ENCODE data around the gene RAB4A.
"Not testable (repeated sequence)": the region's sequence is repeated elsewhere in the genome, so short reads cannot be mapped to it uniquely, and the experiment has no call there.

RAB4A gene

DNA sequence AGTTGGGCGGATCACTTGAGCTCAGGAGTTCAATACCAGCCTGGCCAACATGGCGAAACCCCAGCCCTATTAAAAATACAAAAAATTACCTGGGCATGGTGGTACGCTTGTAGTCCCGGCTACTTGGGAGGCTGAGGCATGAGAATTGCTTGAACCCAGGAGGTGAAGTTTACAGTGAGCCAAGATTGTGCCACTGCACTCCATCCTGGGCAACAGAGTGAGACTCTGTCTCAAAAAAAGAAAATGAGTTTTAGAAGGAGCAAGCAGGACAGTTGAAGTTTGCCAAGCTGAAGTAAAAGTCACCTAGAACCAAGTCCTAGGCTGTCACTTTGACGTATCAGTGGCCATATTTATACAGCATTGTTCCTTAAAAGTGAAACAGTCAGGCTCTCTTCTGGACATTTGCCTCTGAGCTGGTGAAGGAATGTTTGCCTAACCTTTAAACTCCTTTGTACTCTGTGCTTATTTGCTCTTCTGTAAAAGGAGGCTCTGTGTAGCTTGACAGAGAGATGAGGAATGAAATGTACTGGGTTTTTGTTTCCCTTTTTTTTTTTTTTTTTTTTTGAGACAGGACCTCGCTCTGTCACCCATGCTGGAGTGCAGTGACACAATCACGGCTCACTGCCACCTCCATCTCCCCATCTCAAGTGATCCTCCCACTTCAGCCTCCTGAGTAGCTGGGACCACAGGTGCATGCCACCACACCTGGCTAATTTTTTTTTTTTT, 2.8 kb downstream of the RAB4A start:
- DNase-seq, result no peak

DNA sequence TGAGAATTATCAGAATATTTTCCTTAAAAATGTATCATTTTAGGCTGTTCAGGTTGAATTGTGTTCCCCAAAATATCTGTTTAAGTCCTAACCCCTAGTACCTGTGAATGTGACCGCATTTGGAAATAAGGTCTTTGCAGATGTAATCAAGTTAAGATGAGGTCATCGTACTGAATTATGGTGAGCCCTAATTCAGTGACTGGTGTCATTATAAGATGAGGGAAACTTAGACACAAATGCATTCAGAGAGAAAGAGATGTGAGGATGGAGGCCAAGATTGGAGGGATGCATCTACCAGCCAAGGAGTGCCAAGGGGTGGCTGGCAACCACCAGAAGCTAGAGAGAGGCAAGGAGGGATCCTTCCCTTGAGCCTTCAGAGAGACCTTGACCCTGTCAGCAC, 4.1 kb downstream of the RAB4A start:
- DNase-seq, result no peak

DNA sequence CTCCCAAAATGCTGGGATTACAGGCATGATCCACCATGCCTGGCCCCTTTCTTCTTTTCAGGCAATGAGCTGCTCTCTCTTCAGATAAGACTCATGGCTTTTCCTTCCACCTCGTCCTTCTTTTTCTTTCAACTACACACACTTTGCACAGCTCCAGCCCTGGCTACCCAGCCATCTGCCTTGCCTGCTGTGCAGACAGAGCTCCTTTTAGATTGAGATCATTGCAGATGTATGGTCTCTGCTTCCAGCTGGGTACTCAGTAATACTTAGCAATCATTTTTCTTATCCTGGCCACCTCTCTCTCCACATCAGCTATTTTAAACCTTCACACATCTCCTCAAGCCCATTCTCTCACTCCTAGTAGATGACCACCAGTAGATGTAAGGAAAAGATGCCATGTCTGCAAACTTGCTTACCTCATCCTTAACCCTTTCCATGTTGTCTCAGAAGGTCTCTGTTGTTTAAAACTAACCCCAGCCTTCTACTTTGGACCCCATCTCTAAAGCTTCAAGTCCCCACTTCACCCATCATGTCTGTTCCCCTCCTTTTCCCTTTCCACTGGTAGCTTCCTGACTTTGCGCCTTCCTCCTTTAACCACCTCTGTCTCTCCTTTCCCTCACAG, 7.3 kb downstream of the RAB4A start:
- DNase-seq, result no peak

DNA sequence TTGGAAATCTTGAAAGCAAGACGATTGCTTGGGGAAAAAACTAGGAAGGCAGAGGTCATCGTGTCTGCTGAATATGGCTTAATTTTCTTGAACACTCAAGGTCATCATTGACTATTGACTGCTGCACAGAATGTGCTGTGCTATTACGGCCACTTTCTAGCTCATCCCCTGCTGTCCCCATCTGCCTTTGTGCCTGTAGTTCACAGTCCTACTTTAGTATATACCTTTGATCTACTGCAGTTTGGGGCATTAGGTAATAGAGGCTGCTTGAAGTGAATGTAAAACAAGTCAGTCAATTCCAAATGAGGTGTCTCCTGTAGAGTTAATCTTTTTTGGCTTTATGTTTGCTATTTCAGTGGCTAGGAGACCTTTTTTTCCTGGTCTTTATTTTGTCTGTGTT, 8.3 kb downstream of the RAB4A start:
- no peak for DNase-seq

DNA sequence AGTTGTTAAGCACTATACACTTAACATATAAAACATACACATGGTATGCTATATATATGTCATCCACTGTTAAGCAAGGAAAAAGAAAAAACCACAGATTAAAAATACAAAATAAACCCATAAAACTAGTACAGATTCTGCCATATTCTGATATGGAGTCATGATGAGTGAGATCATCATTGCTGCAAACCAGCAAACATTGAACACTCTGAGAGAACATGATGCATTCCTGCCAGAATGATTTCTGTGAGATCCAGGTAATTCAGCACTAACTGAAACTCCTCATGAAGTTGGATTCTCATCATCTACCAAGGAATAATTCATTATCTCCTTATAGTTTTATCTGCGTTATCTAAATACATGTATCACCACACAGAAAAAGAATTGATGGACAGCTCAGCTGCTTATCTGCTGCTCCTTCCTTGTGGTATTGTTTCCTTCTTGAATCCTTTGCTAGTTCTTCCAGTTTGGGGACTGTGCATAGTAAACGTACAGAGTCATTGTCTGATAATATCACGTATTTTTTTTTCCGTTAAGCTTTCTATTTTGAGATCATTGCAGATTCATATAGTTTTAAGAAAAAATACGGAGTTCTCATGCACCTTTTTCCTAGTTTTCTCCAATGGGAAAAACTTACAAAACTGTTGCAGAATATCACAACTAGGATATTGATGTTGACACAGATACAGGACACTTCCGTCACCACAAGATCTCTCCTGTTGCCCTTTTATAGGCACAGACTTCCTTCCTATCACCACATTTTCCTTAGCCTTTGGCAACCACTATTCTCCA, 9.3 kb downstream of the RAB4A start:
- DNase-seq, result no peak

DNA sequence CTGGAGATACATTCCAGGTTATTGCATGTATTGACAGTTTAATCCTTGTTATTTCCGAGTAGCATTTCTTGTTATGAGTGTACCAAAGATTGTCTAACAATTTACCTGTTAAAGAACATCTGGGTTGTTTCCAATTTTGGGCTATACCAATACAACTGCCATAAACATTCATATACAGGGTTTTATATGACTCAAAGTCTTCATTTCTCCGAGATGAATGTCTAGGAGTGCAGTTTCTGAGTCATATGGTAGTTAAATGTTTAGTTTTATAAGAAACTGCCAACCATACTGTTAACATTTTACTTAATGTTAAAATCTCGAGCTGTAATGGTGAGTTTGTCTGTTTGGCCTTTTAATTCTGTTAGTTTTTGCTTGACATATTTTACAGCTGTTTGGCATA, 10.0 kb downstream of the RAB4A start:
- no peak for DNase-seq

DNA sequence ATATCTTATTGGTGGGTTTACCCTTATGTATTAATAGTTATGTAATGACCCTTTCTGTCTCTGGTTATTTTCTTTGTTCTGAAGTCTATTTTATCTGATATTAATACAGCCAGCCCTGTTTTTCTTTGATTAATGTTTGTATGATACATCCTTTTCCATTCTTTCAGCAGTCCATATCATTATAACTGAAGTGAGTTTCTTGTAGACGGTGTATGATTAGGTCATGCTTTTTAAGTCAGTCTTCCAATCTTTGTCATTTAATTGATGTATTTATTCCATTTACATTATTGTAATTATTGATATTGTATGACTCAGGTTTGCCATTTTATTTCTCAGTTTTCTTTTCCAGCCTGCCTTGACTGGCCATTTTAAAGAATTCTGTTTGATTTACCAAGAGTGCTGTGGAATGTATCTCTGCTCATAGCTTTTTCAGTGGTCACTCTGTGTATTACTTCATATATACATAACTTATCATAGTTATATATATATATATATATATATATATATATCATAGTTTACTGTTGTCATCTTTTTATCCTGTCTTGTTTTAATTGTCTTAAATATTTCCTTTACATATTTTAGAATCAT, 10.5 kb downstream of the RAB4A start:
- no peak for DNase-seq

DNA sequence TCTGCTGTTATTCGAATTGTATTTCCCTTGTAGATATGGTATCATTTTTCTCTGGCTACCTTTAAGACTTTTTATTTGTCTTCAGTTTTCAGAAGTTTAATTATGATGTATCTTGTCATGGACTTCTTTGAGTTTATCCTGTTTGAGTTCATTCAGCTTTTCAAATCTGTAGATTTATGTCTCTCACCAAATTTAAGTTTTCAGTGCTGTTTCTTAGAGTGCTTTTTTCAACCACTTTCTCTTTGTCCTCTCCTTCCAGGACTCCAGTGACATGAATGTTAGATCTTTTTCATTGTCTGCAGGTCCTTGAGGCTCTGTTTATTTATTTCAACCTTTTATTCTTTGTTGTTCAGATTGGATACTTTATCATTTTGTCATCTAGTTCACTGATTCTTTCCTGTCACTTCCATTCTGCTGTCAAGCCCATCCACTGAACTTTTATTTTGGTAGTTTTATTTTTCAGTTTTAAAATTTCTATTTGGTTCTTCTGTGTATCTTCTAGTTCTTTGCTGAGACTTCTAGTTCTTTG, 11.4 kb downstream of the RAB4A start:
- no peak for DNase-seq

DNA sequence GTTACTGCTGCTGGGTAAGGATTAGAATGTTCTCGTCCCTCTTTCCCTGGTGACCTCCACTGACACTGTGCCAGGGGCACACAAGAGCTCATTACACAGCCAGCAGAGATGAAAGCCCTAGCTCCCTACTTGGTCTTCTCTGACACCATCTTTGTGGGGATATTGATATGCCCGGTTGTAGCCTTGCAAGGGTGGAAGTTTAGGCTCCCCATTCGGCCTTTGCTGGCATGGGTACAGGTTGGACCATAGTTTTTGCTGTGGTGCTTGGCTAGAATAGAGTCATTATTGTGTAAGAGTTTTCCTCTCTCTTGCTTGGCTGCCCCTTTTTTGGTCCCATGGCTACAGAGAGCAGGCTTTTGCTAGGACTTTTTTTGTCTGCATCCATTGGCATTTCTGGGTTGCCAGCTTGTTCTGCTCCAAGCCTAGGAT, 12.3 kb downstream of the RAB4A start:
- DNase-seq, result no peak

DNA sequence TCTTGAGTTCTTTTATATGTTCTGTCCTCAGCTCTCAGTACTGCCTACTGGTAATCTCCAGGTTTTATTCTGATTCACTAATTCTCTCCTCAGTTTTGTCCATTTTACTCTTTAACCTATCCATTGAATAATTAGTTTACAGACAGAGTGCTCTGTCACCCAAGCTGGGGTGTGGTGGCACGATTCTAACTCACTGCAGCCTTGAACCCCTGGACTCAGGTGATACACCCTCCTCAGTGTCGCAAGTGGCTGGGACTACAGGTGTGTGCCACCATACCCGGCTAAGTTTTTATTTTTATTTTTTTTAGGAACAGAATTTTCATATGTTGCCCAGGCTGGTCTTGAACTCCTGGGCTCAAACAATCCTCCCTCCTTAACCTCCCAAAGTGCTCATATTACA, 14.0 kb downstream of the RAB4A start:
- no peak for DNase-seq

DNA sequence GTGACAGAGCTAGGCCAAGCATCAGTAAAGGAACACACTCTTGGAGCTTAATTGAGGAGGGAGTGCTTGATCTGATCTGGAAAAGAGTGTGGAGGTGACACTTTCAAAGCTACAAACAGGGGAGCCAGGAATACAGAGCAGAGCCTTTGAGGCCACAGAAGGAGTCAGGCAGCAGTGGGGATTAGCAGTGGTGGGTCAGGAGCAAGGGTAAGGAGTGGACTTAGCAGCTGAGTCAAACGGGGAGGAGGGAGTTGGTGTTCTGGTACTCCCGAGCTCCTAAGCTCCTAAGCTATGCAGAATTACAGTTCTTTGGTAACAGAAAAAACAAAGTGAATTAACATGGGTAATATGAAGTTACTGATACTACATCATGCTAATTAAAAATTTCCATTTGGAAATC, 14.5 kb downstream of the RAB4A start:
- DNase-seq, result no peak

DNA sequence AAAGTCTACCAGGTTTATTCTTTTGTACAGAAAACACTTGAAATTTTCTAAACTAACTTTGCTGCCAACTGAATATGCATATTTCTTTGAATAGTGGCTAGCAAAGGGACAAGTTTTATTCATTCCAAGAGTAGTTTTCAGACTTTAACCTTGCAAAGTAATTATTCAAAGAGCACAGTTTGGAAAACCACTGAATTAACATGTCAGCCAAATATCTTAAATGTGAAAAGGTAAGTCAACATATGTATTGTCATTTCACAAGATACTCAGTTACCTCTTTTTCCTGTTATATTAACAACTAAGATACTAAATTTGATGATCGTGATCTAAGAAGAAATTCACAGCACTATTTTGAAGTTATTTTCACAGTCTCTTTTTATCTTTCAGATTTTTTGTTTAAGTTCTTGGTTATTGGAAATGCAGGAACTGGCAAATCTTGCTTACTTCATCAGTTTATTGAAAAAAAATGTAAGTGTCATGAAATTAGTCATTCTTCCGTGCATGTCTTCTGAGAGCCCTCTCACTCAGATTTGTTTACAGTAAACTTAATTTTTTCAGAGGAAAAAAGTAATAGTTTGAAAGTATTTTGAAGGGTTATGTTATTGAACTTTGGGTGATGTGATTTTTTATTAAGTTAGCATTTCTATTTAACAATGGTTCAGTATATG, 15.3 kb downstream of the RAB4A start:
- DNase-seq, result peak; percentile 24

DNA sequence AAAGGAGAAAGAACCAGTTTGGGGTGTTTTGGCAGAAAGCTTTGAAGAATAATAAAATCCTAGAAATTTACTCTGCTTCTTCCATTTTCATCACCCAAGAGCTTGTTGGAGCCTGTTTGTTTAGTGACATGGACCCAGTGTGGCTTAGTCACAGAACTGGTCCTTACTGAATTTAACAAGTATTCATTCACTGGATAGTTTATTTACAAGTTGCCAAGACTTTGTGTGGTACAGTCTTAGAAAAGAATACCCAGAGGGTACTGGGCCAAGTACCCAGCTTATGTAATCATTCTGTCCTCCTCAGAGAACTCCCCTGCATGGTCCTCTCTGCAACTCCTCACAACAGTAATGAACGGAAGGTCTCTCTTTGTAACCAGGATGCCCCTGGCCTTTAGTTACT, 16.4 kb downstream of the RAB4A start:
- no peak for DNase-seq

DNA sequence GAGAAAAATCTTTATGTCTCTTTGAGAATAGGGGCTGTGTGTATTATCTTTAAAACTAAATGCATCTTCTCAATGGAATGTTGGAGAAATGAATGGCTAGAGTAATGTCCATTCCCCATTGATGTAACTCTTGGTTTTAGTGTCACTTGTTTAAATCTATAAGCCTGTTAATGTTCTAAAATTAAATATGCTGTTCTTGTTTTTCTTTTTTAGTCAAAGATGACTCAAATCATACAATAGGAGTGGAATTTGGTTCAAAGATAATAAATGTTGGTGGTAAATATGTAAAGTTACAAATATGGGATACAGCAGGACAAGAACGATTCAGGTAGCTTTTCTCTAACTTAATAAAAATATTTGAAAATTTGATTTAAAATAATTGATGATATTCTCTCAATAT, 17.6 kb downstream of the RAB4A start:
- DNase-seq, result no peak

DNA sequence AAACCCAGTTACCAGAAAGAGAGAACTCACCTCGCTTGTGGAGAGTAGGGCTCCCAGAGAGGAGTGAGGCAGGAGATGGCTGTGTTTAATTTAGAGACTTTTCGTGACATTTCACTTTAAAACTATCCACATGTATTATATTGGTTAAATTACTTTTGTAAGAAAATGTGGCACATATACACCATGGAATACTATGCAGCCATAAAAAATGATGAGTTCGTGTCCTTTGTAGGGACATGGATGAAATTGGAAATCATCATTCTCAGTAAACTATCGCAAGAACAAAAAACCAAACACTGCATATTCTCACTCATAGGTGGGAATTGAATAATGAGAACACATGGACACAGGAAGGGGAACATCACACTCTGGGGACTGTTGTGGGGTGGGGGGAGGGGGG, 20.8 kb downstream of the RAB4A start:
- DNase-seq, result not testable (repeated sequence)

DNA sequence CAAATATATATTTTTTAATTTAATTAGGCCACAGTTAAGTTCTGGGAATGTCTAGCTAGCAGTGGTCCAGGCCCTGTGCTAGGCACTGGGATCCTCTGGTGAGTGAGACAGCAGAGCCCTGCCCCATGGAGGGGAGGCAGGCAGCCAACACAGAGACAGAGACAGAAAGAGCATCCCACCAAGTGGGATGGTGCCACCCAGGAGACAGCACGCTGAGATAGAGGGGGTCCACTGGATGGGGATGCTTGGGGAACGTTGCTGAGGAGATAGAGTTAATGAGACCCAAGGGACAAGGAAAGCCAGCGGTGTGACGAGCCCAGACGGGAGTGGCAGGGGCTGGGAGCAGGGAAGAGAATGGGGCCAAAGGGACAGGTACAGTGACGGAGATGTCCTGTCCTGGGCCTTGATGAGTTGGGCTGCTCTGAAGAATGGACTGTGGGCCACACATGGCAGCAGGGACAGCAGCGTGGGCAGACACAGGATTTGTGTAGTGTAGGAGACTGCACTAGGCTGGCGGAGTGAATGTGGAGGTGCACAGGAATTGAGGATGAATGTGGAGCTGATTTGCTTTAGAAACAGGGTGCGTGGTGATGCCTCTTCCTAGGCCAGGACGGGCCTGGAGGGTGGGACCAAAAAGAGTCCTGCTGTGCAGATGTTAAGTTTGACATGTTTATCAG, 22.8 kb downstream of the RAB4A start:
- no peak for DNase-seq

DNA sequence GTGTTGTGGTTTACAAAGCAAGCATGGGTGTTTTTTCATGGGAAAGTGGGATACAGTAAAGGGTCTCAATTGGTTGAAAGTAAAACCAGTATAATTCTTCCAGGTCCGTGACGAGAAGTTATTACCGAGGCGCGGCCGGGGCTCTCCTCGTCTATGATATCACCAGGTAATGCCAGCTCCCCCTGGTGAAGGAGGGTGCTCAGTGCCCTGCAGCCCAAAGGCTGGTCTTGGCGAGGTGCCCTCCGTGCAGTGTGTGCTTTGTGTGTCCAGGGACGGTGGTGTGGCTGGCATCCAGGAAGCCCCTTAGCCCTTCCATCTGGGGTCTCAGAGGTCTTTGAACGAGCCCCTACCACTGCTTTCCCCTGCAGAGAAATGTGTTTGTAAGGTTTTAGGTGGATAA, 24.8 kb downstream of the RAB4A start:
- DNase-seq, result no peak

DNA sequence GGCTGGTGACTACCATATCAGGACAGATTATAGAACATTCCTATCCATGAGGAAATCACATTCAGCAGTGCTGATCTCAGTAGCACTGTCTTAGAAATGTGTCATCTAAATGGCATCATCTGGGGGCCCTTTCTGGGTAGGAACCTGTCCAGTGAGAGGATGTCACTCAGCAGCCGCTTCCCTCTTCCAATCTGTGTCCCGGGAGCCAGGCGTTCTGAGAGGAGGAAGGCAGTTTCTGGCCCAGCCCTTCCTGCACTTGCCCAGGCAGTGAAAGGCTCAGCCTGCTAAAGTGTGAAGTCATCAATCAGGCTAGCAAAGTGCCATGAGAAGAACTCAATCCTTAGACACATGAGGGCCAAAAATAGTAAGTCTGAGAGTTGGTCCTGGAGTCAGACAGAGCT, 25.6 kb downstream of the RAB4A start:
- no peak for DNase-seq

DNA sequence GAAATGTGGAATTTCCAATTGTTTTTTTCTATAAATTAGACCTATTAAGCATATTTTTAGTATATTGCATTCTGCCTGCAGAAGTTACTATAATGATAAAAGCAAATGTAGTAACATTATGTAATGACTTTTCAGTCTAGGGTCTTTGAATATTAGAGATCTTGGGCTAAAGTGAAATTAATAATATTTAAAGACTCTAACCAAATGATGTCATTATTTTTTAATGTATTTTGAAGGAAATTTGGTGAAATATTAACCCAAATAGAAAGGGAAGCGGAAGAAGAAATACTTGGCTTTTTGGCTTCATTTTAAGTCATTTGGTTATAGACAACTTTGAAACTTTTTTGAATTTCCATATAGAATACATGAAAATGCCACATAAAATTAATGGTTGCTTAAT, 26.8 kb downstream of the RAB4A start:
- DNase-seq, result no peak

DNA sequence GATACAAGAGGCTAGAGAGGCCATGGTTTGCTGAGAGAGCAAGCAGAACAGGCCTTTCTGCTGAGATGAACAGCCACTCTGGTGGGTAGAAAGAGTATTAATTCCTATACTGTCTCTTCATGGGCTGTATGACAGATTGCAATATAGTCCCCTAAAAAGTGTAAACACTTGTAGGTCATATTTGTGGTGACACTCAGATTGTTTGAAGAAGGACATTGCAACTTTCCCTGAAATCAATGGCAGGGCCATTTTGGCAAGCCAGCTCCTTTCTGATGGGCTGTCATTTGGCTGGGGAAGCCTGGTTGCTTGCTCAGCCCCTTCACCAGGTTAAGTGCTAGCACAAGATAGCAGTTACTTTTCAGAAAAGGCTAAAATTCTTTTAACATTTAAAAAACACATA, 27.5 kb downstream of the RAB4A start:
- no peak for DNase-seq

DNA sequence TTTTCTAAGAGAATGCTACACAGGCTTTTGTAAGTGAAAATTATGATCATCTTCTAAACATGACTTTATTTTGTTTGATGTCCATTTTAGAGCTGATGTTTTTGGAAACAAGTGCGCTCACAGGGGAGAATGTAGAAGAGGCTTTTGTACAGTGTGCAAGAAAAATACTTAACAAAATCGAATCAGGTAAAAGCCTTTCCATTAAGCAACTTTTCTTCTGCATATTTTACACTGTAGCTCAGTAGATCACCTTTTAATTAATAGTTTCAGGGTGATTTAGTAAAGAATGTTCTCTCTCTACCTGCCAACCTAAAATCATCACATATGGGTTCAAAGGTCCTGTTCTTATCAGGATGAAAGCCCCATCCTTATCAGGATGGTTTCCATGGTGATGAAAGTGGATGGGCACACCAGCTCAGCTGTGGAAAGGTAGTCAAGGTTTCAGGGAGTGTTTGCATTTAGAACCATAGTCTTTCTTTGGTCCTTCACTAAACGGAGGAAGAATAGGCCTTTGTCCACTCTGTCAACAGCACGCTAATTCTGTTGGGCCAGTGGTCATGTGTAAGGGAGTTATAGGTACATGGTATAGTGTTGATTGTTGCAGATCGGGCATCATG, 28.1 kb downstream of the RAB4A start:
- no peak for DNase-seq

Measured in CD4-positive, alpha-beta T cell treated with Interleukin-4 for 4 hours (primary cell).